GM21381 (cell line): ENCODE results near the gene ZEB2.

Experiments
- ATAC-seq: cut with Tn5 transposase; IDR thresholded peaks from one replicate; pipeline ENCODE4 v1.9.1; 2021; ENCODE audit warnings: mild to moderate bottlenecking, moderate library complexity; ENCODE audit not compliant: unreplicated experiment

Gene ZEB2

DNA sequence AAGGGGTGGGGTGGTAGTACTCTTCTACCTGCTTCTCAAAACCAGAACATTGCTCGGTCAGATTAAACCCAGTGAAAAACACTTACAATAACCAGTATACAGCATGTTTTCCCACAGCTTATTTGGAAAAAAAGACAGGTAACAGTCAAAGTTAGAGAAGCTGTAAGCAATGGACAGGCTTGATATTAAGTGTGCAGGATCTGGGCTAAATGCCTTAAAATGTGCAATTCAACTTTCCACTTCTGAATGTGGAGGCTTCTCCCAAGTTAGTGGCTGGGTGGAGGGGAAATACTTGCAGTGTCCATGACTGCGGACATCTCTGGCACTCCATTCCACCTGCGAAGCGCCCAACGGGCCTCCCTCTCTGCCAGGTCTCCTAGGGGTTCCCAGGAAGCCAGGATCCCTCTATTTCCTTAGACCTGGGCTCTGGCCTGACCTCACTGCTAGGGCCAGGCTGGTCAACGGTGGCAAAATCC lies 5.3 kb downstream of the ZEB2 start:
- no peak for ATAC-seq

DNA sequence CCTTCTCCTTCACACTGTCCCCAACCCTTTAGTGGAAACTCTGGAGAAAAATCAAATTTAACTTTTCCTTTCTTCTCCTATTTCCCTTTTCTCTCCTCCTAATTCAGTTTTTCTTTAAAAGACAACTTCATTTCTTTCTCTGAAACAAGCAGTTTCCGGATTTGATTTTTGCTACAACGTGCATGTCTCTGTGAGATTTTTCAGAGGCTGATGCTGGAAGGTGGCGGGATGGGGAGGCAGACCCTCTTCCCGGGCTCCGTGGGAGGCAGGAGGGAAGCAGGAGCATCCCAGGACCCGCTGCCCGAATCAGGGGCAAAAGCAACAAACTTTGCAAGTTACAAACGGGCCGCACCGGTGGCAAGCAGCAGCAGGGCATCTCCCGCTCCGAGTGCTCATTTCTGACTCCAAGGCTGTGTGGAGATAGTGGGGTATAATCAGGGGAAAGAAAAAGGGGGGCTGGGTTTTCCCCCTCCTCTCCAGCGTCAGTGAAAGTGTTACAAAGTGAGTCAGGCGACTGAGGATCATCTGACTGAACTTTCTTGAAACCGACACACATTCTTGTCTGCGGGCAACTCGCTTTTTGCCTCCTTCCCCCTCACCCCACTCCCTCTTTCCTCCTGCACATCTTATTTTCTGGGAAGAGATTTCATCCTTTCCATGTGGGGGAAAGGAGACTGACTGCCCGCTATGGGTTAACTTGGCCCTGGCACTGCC lies 6.4 kb downstream of the ZEB2 start:
- no peak for ATAC-seq

DNA sequence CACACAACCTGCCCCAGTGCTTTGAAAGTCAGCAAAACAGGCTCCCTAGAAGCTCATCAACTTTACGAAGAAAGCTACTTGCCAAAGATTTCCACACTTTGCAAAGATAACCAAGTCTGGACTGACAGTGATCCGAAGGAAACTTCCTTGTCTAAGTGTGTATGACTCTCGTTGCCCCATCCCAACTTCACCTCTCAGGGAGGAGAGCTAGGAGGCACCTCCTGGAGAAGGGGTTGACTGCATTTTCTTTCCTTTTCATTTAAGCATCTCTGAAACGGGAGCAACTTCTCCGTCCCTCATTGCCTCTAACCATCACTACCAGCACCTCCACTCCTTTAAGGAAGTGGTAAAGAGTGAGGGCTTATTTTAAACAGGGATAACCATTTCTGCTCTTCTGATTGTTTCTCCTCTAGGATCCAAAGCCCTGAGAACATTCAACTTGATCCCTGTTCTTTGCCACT lies 7.0 kb downstream of the ZEB2 start:
- ATAC-seq, result no peak

DNA sequence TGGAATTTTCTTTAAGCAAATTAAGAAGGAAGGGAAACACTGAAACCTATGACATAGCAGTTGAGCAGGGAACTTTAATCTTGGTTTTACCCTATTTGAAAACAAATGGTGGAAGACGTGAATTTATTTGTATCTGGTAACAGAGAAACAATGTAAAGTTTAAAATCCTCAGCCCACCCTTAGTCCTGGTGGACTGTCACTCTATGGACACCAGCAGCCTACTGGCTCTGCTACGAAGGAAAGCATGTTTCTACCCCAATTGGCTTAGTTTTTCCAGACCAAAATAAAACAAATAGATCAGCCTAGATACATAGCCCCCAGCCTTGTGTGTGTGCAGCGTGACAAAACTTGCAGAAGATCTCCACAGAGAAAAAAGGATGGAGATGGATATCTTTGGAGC lies 7.4 kb downstream of the ZEB2 start:
- no peak for ATAC-seq

DNA sequence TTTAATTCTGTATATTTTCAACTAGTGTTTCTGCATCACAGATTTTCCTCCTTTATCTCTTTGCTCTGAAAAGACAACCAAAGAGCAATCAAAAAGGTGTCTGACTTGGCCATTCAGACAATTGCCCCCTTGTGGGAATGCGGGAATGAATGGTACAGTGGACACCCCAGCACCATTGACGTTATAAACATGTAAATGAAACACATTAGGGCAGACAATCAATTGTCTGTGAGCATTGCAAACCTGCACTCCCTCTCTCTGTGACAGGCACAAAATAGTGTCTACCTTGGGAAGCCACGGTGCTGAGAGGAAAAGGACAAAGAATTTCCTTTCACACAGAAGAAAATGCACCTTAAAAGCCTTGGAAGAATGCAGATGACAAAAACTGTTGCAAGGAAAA lies 8.0 kb downstream of the ZEB2 start:
- no peak for ATAC-seq

DNA sequence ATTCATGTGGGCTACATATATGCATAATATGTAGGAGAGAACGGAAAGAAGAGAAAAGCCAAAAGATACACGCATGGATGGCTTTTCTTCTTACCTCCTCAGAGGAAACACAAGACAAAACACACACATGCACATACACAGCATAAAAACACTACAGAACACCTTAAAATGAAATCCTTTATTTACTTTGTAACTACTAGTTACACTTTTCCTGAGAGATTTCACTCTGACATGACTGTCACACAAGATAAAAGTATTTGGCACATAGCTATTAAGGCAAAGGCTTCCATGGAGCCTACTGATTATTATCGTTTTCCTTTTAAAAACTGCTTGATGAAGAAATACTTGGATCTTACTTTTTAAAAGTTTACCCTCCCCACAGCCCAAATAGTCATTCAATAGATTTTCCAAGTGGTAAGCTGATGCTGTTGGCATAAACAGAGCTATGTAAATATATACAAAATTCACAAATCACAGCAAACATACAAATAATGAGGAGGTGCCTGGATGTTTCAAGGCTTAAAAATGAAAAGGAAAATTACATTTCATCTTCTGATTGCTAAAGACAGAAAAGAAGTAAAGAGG lies 8.6 kb downstream of the ZEB2 start:
- no peak for ATAC-seq

DNA sequence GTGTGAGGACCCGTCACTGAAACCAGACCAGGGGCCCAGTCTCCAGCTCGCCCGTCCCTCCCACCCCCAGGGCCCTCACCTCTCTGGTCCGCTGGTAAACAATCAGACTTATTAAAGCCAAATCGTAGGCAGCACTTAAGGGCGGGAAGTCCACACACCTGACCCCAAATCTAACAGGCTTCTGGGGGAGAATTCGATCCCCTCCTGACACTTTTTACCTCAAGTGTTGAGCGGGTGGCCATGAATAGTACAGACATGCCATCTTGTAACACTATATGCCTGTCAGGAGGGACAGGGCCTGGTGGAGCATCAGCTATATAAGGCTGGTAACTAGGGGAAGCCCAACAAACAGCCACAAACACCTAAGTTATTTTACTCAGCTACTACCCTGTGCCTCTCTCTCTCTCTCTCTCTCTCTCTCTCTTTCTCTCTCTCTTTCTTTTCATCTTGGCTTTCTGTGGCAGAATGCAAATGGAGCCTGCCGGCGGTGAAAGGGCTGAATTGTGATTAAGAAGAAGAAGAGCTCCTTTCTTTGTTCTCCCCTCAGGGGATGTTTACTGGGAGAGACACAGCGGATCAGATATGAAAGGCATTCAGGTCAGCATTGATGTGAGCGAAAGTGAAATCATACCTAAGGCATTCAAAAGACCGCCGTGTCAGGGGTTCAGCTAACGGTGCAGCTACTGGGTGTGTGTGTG lies 9.5 kb downstream of the ZEB2 start:
- peak; percentile 78 for ATAC-seq

DNA sequence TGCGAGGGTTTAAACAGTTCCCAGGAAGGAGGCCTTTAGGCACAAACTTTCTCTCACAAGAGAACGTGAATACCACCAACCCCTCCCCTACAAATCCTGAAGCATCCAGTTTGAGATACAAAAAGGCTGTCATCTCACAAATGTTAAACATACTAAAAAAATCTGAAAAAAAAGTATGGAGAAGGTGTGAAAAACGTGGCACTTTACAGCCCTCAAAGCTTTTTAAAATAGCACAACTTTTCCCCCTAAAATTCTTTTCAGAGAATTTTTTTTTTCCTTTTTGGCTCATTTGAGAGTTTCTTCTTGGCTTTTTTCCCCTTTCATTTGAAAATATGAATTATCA lies 10.1 kb downstream of the ZEB2 start:
- ATAC-seq, result no peak

DNA sequence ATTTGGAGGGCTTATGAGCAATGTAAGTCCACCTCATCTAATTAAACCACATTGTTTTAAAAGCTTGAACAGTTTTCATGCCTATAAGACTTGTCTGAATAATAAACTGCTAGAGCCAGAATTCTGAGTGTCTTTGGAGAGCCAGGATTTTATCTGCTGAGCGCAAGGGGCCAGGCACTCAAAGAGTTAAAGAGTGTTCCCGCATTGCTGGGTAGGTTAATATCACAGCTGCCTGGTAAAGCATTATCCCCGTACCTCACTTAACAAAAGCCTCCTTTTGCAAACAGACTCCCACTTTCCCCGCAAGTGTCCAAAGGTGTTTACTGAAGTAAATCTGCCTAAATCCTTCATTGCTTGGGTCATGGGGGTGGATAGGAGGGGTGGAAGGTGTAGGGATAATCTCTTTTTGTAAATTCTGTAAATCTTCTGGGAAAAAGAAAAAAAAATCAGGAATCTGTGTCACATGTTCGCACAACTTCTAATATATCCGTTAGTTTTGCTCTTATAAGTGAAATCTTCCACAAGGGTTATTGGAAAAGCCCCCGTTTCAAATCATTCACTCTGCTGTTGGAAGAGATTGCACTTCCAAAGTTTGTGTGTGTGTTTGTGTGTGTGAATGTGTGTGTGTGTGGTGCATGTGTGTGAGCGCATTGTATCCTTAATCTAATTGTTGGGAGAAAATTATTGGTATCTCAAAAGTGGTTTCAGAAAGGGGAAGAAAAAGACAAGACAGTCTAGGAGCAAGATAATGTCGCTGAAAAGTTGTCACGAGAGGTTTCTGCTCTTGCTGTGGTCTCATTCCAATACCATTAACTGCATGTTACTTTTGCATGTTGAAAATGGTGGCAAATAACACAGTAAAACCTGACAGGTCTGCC lies 10.7 kb downstream of the ZEB2 start:
- ATAC-seq, result no peak

DNA sequence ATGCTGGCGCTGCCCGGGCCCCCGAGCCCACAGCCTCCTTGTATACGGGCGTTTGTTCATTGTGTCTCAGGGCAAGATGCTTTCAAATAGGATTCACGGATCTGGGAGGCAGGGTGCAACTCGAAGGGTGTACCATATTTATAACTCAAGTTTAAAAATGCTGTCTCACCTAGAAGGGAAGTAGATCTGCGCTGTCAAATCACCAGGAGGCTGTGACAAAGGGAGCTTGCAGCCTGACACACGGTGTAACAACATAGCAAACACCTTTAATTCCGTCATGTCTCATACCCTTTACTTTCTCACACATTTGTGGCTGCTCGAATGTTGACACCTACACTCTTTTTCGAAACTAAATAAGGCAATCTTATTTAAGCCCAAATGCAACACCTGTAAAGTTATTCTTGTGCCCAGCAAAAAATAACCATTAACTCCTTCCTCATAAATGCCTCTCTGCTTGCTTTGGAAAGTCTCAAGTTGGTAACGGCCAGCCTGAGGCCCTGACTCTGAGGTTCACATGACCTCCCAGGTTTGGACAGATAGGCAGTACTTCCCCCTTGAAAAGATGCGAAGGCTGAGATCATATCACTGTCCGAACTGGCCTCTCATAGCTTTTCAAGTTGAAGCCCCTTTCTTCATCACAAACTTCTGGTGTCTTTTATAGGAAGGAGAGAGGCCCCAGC lies 11.6 kb downstream of the ZEB2 start:
- peak; percentile 34 for ATAC-seq

DNA sequence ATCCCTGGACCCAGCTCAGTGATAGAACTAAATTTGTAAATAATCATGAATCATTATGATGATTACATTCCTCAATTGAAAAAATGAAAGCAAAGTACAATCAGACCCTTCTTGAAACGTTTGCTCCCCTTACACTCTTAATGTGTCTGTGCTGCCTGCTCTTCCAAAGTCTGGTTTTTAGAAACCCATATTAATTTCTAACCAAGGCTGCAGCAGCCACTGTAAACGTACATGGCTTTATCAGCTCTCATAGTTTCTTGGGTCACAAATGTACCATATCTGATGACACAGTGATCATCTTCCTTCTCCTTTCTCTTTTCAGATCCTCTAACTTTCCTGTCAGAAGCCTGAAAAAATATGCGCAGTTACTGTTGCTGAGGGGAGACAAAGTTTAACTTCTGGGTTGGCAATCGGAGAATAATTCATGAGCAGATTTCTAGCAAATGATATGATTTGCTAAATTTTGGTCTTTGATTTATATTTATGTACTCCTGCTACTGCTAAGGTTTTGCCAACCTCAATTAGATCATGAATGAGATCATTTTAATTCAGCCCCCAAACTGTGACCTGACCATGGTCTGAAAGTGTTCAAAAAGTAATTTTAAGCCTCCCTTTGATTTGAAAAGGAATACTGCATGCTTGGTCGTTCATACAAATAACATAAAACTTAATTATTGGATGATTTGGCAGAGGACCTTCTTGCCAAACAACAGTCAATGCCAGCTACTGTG lies 12.3 kb downstream of the ZEB2 start:
- no peak for ATAC-seq

DNA sequence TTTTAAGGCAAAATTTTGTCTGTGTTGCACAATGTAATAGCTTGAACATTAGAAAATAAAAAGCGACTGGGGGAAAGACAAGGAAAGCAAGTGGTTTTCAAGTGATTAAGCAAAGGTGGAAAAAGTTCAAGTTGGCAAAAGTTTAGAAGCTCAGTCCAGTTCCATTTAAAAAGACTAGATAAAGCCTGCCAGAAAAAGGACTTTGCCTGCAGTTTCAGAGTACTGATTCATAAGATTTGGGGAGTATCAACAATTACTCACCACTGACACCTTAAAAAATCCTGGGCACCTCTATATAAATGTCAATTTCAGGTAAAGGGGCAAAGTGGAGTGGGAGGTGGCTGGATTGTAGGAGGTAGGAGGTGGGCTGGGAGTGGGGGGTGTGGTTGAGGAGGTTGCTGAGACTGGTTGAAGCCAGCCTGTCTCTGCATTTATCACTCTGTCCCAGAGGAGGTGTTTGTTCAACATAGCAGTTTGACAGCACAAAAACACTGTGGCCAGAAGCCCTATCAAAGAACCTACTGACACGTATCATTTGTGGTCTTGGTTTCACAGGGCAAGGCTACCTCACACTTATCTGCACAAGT lies 14.6 kb downstream of the ZEB2 start:
- no peak for ATAC-seq

DNA sequence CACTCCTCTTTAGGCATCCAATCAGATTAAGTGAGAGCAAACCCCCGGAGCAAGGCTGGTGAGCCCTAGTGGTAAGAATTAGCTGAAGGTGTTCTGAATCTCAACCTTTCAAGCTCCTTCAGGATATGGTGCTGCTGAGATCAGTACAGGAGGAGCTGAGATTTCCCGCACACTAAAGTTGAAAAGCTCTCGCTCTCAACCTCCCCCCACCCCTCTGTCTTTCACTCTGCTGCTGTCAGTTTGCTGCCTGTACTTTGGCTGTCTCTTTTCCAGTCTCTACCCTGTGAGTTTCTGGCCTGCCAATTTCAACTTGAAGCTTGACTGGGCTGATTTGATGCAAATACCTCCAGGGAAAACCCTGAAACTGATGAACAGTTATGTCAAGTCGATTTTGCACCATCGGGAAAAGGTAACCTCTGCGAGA lies 15.7 kb downstream of the ZEB2 start:
- ATAC-seq, result no peak

DNA sequence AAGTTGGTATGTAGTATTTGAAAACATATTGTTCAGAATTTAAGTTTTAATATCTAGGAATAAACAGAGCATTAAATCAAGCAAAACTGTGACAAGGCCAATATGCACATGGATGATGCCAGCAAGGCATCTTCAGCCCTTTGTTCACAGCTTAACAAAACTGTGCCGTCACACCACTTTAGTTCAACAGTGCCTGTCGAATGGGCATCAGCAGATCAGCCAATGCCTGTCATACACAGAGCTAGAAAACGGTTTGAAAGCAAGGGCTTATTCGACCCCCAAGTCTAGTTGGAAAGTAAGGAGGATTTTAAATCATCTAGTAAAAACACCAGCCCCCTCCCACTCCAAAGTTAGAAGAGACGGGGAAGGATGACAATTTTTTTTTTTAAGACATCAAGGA lies 16.7 kb downstream of the ZEB2 start:
- no peak for ATAC-seq

DNA sequence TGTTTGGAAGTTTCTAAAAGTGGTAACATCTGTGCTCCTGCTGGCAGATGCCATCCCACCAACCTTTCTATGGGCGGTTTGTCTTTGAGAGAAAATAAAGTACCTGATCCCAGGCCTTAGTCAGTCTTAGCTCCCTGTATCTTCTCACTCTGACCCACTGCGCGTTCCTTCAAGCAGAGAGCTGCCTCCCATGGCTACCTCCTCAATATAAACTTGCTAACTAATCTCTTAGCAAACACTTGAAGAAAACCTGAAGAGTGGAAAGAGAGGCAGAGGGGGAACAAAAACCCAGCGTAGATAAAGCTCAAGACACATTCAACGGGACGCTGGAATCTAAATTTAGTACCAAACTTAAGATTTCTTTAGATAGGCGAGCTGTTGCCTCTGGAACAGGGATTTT lies 17.6 kb downstream of the ZEB2 start:
- ATAC-seq, result no peak

DNA sequence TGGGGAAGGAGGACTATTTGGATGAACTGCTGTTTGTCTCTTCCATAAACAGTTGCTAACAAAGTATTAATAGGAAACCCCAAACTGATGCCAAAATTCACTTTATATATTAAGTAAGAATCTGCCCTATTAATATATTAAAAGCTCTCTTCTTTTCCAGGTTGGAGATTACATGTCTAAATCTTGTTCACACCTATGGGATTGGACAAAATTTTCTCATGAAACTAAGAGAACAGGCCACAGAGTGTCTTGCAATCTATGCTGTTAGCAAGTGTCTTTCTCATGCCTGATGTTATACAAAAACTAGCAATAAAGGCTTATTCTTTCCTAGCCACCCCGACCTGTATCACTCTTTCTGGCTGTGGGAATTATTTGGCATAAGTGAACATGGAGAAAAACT lies 18.3 kb downstream of the ZEB2 start:
- no peak for ATAC-seq

DNA sequence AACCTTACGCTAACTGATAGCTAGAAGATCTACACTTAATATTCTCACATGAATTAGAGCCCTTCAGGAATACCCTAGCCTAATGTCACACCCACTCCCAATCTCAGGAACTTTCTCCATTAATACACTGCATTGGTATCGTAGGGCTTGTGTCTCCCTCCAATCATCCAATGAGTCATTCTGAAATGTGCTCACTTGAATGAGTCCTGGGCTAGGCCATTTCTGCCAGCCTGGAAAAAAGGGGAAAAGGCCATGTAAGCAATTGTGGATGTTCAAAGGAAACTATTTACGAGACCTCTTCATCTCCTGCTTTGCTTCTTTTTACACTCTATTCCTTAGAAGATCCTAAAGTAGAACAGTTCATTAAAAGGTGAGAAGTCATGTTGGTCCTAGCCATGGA lies 18.8 kb downstream of the ZEB2 start:
- no peak for ATAC-seq

DNA sequence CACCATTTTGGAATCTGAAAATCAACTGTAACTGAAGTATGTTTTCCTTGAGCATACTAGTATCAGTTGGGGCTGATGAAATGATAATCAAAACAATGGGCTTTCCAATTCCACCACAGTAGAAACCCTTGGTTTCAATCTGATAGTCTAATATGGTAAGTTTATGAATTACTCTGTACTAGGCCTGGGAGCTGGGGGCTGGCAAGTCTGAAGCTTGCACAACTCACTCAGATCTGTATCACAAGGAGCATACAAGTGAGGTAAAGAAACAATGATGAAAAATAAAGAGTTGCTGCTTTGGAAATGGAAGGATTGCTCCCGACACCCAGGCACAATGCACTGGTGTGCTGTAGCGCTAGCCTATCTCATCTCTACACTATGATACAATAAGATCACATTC lies 19.4 kb downstream of the ZEB2 start:
- no peak for ATAC-seq

DNA sequence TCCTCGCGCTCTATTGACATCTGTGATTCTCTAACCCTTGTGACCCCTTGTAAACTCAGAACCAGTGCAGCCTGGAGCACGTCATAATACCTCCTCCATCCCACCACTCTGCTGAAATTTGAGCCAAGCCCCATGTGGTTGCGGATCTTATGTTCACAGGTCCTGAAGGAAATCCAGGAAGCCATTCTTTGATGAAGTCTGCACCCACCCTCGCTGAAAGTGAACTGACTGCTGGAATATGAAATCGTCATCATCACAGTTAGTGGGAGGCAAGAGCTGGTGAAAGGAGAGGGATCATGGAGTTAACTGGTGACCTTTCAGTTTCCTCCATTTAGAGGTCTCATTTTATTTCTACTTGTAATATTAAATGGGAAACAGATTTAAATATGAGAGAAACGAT lies 21.6 kb downstream of the ZEB2 start:
- ATAC-seq, result no peak
